UCSD-AML1 (cell line): ENCODE data around the gene EXPH5.

Source experiments
- DNase-seq: peaks from one replicate; lab custom pipeline; 2025; ENCODE audit not compliant: unreplicated experiment; lab: John Stamatoyannopoulos, UW

Gene EXPH5

DNA sequence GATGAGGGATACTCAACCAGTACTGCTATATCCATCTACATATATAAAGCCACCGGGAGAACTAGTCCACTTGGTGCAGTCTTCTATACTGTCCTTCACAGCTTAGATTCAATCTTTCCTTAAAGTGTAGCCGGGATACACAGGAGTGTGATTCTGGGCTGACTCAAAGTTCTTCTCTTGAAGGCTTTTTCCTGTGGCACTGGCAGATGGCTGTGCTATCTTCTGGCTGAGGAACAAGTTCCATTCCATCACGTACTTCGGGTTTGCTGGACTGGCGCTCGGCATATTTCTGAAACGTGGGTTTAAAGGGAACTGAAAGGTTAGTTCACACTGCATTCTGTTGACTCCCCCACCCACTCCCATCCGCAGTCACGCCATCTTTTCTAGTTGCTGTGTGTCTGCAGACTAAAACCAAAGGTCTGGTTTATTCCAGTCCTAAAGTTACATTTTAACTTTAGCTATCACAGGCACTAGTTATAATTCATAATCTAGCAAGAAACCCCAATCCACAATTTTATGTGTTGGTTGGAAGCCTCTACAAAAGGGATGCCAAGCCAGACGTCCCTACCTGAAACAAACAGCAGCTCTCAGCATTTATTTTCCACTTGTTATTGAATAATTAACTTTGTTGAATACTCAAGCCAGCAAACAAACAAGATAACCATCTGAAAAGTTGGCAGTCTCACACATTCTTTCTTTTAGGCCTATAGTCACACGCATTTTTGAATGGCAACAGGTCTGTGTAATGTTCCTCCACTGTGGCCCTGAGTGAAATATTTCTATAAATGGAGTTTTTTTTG lies 118.7 kb downstream of the EXPH5 start:
- DNase-seq: no peak

- DNase-seq: no peak
Measured at GRCh38 chr11:108472681-108473080, 120.9 kb downstream of the EXPH5 start.

- DNase-seq: no peak
Measured at GRCh38 chr11:108468478-108468864, 125.1 kb downstream of the EXPH5 start.

GRCh38 chr11:108467091-108467823 lies 126.3 kb downstream of the EXPH5 start, which contains the start of gene C11orf65:
Gene C11orf65, minus strand, starts transcription at chr11:108467529. Its CDS starts 5,970 bp downstream, at chr11:108461559.
- peak; percentile 95 for DNase-seq

DNA sequence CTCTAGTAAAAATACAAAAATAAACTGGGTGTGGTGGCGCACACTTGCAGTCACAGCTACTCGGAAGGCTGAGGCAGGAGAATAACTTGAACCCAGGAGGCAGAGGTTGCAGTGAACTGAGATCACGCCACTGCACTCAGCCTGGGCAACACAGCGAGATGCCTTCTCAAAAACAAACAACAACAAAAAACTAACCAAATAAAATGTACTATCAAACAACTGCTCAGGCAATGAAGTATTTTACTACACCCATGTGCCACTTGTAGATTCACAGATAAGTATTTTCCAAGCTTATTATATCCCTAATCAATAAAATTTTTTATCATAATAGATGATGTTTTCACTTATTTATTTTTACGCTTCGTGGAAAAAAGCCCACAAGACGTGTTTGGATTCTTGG lies 127.2 kb downstream of the EXPH5 start:
- DNase-seq: no peak
